Measurements from ENCODE around the gene SUPT20HL1.

The SUPT20HL1 gene

DNA sequence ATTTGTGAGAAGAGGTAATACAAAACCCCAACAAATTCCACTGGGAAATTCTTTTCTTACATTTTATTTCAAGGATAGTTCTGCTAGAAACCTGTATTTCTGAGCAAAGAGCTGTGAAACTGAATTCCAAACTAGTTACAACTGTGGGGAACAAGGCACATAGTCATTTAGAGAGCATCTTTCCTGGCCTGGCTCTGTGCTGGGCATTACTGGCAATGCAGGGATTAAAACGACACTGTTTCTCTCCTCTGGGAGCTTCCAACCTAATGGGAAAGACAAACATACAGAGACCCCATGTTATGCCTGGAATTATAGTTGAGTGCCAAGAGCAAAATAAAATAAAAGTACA lies 36.5 kb downstream of the SUPT20HL1 start:
- DNase-seq, result no peak

DNA sequence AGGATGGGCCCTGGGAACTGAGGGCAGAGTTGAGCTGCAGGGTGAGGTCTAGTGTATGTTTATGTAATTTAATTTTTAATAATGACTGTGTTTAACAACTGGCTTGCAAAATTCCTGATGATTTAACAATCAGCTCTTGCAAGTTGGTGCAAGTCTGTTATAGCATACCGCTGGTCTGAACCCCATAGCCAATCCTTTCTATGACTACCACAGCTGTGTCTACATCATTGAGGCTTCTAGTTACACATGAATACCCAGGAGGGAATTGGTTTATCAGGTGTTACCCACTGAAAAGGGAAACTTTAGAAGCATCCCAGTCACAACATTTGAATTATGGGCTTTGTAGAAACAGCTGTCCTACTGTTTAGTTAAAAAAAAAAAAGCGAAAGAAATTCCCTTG lies 38.3 kb downstream of the SUPT20HL1 start:
- DNase-seq, result no peak

DNA sequence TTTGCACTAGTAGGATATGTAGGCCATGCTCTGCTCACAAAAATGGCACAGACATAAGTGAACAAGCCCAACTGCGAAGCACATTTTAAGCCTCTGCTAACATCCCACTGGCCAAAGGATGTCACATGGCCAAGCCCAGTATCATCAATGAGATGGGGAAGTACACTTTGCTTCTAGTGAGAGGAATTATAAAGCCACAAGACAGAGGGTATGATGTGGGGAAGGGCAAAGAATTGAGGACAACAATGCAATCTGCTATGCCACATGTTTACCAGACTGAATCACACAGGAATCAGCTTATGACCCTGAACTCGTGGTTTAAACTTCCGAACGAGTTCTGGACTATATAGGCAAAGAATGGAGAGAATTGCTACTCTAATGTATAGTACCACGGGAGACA lies 39.1 kb downstream of the SUPT20HL1 start:
- no peak for DNase-seq

DNA sequence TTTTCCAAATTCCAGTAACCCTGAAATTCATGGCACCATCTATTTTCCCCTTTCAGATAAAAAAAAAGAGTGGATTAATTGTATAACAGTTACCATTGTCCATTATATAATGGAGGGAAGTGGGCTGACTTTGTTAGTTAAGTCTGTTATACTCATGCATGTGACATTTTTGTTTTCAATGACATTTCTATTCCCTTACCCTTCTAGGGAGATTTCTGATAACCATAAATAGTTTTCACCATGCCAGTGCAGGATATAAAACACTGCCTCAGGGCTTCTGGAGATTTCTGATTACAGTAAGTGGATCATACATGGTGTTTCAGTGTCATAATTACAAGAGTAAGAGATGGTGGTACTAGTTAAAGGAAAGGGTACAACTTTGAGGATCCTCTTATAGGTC lies 45.5 kb downstream of the SUPT20HL1 start:
- DNase-seq, result no peak
